Epidermal melanocyte (primary cell): Measurements from ENCODE around the gene TPK1.
"Not testable (repeated sequence)": the region's sequence is repeated elsewhere in the genome, so short reads cannot be mapped to it uniquely, and the experiment has no call there.

ENCODE experiments used
- DNase-seq: peaks from one replicate; pipeline ENCODE4 v3.0.0; 2011; ENCODE audit warnings: low spot score; ENCODE audit not compliant: insufficient read length

The TPK1 gene

DNA sequence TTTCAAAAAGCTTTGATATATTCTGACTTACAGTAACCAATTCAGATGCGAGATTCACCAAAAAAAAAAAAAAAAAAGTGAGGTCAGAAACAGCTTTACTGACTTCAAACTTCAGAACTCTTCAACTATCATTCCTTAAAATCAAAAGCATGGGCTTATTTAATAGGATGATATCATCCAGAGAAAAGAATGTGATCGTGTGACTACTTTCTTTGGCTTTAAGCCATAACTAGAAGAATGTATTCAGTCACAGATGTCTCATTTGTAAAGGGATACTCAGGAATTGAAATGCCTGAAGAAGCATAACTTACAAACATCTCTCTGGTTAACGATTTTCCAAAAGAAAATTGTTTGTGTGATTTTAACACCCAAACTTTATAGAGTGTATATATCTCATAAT lies 11.5 kb downstream of the TPK1 start:
- peak; percentile 22 for DNase-seq

DNA sequence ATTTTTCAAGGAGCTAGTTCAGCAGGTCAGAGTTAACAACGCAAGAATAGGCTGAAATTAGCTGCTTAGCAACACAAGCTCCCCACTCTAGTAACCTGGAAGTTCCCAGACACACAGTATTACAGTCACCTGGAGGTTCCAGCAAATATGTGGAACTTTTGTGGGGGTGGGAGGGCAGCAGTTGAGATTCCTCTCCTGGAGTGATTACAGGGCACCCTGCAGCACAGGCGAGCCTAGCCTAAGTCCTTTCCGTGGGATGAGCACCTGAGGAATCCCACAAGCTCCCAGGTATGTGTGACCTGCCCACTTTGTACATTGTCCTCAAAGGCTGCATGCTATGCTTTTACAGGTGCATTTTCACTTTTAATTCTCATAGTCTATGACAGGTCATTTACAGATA lies 13.6 kb downstream of the TPK1 start:
- DNase-seq, result no peak

- no peak for DNase-seq
These were observed 14.8 kb downstream of the TPK1 start for GRCh38 chr7:144821067-144821466.

DNA sequence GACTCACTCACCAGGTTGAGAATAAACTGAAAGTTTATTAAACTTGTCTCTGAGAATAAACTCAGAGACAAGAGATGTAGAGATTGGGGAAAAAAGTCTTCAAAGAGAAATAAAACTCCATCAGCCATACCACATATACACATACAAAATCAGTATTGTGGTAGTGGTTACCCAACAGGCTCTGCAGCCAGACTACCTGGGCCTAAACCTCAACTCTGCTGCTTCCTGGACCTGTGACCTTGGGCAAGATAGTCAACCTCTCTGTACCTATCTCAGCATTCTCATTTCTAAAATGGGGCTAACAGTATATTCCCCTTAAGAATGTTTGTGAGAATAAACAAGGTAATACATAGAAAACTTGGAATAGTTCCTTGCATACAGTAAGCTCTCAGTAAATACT lies 15.3 kb downstream of the TPK1 start:
- no peak for DNase-seq

- DNase-seq, result no peak
These were observed 16.3 kb downstream of the TPK1 start for GRCh38 chr7:144819566-144819965.

- DNase-seq, result no peak
These were observed 17.3 kb downstream of the TPK1 start for GRCh38 chr7:144818511-144818910.

- DNase-seq, result no peak
These were observed 18.9 kb downstream of the TPK1 start for GRCh38 chr7:144817001-144817400.

DNA sequence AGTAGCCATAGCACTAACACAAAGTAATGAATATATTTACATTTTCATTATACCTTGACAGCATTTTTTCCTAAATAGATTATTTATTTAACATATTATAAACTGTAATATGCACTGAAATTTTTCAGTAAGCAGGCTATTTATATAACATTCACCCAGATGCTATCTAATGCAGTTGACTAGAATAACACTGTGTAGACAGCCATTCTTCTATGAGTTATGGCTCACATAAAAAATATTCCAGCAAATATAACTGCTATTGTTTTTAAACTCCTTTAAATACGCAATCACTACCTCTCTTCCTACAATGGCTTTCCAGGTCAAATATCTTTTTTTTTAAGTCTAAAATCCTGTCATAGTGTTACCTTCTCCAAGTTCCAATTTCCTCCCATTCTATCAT lies 21.6 kb downstream of the TPK1 start:
- DNase-seq, result no peak

DNA sequence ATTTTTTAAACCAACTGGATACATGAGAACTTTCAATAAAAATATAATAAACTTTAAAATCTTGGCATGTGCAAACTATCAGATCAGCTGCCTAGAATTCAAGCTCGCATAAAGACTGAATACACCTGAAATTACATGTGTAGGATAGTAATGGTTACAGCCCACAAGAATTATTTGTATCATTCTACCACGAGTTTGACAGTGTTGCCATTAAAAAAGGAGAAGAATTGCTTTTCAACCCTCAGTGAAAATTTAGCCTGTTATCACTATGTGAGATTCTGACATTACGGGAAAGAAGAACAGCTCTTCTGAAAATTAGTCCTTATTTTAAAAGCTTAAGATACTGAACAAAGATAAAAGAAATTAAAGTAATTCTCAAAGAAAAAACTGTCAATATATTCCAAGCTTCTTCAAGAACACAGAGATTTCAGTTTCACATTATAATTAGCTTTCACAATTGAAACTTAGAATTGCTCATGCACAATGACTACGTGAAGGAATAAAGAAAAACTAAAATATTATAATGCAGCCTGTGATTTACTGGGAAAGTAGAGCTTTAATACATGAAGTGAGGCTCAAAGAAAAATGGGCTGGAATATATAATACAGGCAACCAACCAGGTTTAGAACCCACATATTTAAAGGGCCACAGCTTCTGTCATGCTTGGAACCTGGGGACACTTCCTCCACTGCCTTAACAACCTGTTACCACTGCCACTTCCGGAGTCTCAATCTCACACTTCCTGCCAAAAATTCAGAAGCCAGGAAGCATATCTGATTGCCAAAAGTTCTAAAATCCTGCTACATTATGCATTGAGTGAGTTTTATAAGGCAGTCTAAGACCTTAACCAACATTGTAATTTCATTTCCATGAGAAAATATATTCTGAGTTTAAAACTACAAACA lies 23.2 kb downstream of the TPK1 start:
- DNase-seq, result no peak

DNA sequence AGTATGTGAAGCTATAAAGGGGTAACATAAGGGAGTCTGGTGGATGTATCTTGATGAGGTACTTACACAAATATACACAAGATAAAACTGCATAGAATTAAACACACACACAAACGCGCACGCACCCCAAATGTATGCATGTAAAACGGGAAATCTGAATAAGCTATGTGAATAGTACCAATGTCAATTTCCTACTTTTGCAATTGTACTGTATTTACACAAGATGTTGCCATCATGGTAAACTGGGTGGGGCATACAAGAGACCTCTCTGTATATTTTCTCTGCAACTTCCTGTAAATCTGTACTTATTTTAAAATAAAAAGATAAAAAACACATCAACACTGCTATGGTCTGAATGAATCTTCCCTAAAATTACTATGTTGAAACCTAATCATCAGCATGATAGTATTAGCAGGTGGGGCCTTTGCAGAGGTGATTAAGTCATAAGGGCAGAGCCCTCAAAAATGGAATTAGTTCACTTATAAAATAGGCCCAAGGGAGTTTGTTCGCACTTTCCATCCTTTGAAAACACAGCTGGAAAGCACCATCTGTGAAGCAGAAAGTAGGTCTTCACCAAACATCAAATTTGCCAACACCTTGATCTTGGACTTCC lies 30.1 kb downstream of the TPK1 start:
- DNase-seq, result no peak

DNA sequence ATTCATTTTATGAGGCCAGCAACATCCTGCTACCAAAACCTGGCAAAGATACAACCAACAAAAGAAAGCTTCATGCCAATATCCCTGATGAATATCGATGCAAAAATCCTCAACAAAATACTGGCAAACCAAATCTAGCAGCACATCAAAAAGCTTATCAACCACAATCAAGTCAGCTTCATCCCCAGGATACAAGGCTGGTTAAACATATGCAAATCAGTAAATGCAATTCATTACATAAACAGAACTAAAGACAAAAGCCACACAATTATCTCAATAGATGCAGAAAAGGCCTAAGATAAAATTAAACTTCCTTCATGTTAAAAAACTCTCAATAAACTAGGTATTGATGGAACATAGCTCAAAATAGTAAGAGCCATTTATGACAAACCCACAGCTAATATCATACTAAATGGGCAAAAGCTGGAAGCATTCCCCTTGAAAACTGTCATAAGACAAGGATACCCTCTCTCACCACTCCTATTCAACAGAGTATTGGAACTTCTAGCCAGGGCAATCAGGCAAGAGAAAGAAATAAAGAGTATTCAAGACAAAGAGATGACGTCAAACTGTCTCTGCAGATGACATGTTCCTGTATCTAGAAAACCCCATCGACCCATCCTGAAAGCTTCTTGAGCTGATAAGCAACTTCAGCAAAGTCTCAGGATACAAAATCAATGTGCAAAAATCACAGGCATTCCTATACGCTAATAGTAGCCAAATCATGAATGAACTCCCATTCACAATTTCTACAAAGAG lies 35.0 kb downstream of the TPK1 start:
- not testable (repeated sequence) for DNase-seq

DNA sequence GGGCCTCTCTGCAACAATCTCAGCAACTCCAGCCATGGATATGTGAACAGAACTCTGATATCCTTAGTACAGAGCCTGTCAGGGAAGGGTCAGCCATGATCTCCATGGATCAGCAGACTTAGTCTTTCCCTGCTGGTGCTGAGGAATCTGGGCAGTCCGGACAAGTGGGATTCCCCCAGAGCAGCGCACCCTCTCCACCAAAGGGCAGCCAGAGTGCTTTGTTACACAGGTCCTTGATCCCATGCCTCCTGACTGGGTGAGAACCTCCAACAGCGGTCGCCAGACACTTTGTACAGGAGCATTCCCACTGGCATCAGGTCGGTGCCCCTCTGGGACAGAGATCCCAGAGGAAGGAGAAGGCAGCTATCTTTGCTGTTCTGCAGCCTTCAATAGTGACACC lies 38.9 kb downstream of the TPK1 start:
- DNase-seq, result no peak

GRCh38 chr7:144792050-144792449 lies 43.8 kb downstream of the TPK1 start:
- DNase-seq, result no peak

DNA sequence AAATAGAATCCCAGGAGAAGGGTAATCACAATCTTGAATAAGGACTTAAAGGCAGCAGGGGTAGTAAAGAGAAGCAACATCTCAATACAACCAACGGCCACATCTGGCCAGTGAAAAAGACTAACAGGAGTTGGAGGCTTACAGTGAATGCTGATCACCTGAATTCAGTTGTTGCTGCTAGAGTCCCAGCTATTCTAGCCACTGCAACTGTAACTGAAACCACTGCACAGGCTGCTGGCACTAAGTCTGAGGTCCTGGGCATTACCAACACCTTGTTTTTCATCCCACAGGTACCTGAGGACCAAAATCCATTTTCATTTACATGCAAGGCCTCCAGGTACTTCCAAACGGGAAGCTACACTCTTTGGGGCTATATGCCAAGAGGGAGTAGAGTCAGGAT lies 44.4 kb downstream of the TPK1 start:
- no peak for DNase-seq

- DNase-seq, result no peak
These were observed 48.7 kb downstream of the TPK1 start for GRCh38 chr7:144787127-144787526.

DNA sequence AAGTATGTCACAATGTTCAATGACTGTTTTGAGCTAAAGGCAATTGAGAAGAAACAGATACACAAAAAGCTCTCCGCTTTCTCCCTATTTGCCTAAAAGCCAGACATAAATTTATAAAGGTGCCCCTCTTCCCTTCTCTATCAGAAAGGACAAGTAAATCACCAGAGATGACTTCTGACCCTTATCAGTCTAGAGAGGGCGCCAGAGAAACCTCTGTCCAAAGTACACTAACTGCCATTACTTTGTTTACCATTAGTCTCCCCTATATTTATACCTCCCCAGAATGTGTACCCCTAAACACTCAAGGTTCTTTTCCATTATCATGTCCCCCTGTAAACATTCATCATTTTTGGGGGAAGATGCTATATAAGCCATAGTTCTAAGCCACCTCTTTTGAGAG lies 49.3 kb downstream of the TPK1 start:
- no peak for DNase-seq

- no peak for DNase-seq
These were observed 49.8 kb downstream of the TPK1 start for GRCh38 chr7:144786079-144786478.

- DNase-seq, result no peak
These were observed 50.3 kb downstream of the TPK1 start for GRCh38 chr7:144785521-144785920.

- DNase-seq, result no peak
These were observed 50.9 kb downstream of the TPK1 start for GRCh38 chr7:144784943-144785342.

GRCh38 chr7:144784441-144784840 lies 51.4 kb downstream of the TPK1 start:
- DNase-seq, result no peak

DNA sequence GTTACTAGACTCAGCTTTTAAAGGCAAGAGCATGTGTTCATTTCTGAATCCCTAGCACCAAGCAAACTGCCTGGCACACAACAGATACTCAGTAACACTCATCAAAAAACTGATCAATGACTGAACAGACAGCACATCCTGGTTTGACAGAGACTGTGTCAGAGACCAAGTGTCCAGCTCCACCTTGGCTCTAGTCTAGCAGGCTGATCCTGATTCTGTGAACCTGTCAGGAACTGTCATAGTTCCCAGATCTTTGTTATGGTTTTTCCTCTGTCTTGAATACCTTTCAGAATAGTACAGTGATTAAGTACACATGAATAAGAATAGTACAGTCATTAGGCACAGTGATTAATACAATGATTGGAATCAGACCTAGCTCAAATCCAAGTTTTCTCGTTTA lies 53.0 kb downstream of the TPK1 start:
- no peak for DNase-seq

DNA sequence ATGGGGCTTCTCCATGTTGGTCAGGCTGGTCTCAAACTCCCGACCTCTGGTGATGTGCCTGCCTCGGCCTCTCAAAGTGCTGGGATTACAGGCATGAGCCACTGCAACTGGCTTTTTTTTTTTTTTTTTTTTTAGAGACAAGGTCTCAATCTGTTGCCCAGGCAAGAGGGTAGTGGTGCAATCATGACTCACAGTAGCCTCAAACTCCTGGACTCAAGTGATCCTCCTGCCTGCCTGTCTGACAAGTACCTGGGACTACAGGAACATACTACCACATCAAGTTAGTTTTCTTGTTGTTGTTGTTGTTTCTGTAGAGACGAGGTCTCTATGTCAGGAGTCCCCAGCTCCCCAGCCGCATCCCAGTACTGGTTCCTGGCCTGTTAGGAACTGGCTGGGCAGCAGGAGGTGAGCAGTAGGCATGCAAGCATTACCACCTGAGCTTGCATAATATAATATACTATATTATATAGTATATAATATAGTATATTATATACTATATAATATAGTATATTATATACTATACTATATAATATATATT lies 55.7 kb downstream of the TPK1 start:
- no peak for DNase-seq
